ENCODE results near the gene ABITRAM.

GRCh38 chr9:108972186-108972585, 38.0 kb downstream of the ABITRAM start:
- TF ChIP-seq POLR2AphosphoS5 (IDR thresholded peaks at IDR 0.05) (no peak), CTCF (IDR thresholded peaks at IDR 0.05) (no peak)
